Measurements from ENCODE around the gene ANKRD13B. TPM values are rescaled to one million over a fixed set of nuclear protein-coding genes. Genes with fewer than 3 reads are reported as not detected.
A peak's percentile ranks its signal among the peaks of the same experiment; 100 is the strongest.

ANKRD13B gene
- total RNA-seq, 1 experiment from 2014 or later: 45.5 TPM

- TF ChIP-seq GABPB1 (CRISPR knock-in tag; IDR thresholded peaks at IDR 0.05) (no peak), ELF4 (CRISPR knock-in tag; IDR thresholded peaks at IDR 0.05; ENCODE audit: low read depth) (no peak), CBFB (CRISPR knock-in tag; IDR thresholded peaks at IDR 0.05; ENCODE audit: low read depth) (no peak), ZNF219 (CRISPR knock-in tag; IDR thresholded peaks at IDR 0.05; ENCODE audit: borderline replicate concordance) (peak; percentile 97), ZNF425 (CRISPR knock-in tag; conservative IDR thresholded peaks at IDR 0.05) (no peak), ATF6 (CRISPR knock-in tag; IDR thresholded peaks at IDR 0.05) (no peak), NR1H2 (CRISPR knock-in tag; IDR thresholded peaks at IDR 0.05) (peak; percentile 58; the same call in 1 of the 2 replicates), ATF3 (CRISPR knock-in tag; conservative IDR thresholded peaks at IDR 0.05) (0 out of 2 replicates have a peak, but pooled peaks have one; percentile 54), NR2C2 (CRISPR knock-in tag; IDR thresholded peaks at IDR 0.05) (peak; percentile 79), ERG (CRISPR knock-in tag; IDR thresholded peaks at IDR 0.05) (peak; percentile 56; the same call in 1 of the 2 replicates), GTF2I (CRISPR knock-in tag; conservative IDR thresholded peaks at IDR 0.05) (no peak), ZNF263 (CRISPR knock-in tag; IDR thresholded peaks at IDR 0.05; ENCODE audit: low read depth) (no peak), PREB (CRISPR knock-in tag; IDR thresholded peaks at IDR 0.05; ENCODE audit: borderline replicate concordance) (peak; percentile 60; the same call in 1 of the 2 replicates), NFE2L1 (CRISPR knock-in tag; IDR thresholded peaks at IDR 0.05) (peak; percentile 62; the same call in 1 of the 2 replicates)
Measured at GRCh38 chr17:29593591-29594518, 923 bp downstream of the ANKRD13B start (continued).

- peaks cover 63% of the 10 kb centered on the region for H3K4me1 Mint-ChIP-seq
- H3K27me3 Mint-ChIP-seq (ENCODE audit: low read depth): peaks cover 4% of the 10 kb centered on the region; the same call in 1 of the 2 replicates
- no peaks in the 10 kb centered on the region for H3K9me3 Mint-ChIP-seq
- H3K36me3 Mint-ChIP-seq: no peaks in the 10 kb centered on the region
- CTCF ChIA-PET: interaction anchor here (0.7 to 4.7 kb wide), 17 partner anchors 9 to 449 kb away, joined by 3 to 272 read pairs (median 5); partner anchors contain the start of genes ABHD15 and TP53I13
- H3K27ac Mint-ChIP-seq: no peak overlapping the region
- no peak for DNase-seq (ENCODE audit: low spot score)
- peak overlapping the region; percentile 75 for H3K4me3 Mint-ChIP-seq
- TF ChIP-seq FOXK1 (CRISPR knock-in tag; IDR thresholded peaks at IDR 0.05): 0 out of 2 replicates have a peak, but pooled peaks have one; percentile 10
- no peak for TF ChIP-seq CBFB (CRISPR knock-in tag; IDR thresholded peaks at IDR 0.05; ENCODE audit: low read depth)
- POLR2A ChIA-PET: interaction anchor here (1.1 to 1.3 kb wide), 2 partner anchors 21 to 23 kb away, joined by 4 to 5 read pairs; no protein-coding TSS in a partner anchor
- ATAC-seq: no peak
Measured at GRCh38 chr17:29594519-29595090, 1.7 kb downstream of the ANKRD13B start.

All from WTC11 (cell line).